Measurements from ENCODE around the gene LMX1B.

The LMX1B gene

DNA sequence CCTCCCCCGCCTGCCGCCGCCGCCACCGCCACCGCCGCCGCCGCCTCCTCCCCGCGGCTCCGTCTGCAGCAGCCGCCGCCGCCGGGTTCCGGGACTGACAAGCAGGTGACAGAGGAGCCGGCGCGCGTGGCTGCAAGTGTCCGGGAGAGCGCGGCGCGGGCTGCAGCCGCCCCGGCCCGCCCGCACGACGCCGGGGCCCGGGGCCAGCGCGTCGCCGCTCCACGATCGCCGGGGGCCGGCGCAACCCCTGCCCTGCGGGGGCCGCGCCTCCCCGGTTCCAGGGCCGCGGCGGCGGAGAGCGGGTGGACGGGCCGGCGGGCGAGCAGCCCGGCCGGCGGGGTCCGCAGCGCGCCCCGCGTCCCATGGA is 343 bp downstream of the LMX1B start:
- DNase-seq (ENCODE audit: low read depth): no peak
- no peak overlapping the region for H3K4me3 ChIP-seq (ENCODE audit: low read length)
- TF ChIP-seq, protein P1, sequence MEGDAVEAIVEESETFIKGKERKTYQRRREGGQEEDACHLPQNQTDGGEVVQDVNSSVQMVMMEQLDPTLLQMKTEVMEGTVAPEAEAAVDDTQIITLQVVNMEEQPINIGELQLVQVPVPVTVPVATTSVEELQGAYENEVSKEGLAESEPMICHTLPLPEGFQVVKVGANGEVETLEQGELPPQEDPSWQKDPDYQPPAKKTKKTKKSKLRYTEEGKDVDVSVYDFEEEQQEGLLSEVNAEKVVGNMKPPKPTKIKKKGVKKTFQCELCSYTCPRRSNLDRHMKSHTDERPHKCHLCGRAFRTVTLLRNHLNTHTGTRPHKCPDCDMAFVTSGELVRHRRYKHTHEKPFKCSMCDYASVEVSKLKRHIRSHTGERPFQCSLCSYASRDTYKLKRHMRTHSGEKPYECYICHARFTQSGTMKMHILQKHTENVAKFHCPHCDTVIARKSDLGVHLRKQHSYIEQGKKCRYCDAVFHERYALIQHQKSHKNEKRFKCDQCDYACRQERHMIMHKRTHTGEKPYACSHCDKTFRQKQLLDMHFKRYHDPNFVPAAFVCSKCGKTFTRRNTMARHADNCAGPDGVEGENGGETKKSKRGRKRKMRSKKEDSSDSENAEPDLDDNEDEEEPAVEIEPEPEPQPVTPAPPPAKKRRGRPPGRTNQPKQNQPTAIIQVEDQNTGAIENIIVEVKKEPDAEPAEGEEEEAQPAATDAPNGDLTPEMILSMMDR (conservative IDR thresholded peaks at IDR 0.05; ENCODE audit: low read depth, low read length): no peak

DNA sequence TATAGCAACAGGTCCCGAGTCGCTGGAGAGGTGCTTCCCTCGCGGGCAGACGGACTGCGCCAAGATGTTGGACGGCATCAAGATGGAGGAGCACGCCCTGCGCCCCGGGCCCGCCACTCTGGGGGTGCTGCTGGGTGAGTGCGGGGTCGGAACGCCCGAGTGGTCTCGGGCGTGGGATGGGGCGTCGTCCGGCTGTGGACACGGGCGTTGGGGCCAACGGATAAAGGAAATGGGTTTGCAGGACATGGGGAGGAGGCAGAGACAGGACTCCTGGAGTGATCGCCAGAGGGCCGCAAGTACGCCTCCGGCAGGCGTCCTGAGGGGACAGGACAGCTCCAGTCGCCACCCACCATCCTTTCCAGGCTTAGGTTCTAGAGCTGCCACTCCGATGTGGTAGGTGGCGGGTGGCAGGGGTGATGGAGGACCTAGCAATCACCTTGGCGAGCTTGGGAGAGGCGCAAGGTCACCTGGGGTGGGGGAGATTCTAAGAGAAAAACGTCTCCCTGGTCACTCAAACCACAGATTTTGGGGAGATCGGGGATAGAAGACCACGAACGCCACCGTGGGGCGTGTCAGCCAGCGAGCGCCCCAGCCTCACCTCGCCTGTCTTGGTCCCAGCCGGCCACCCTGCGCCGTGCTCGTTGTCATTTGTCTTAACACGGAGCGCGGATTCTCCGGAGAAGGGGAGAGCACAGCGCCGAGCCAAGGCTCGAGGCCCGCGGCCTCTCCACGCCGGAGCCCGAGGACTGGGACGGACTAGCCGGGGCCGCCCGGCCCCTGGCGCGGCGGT is 922 bp downstream of the LMX1B start:
- TF ChIP-seq, protein P1 (conservative IDR thresholded peaks at IDR 0.05; ENCODE audit: low read depth, low read length): no peak
- no peak for DNase-seq (ENCODE audit: low read depth)
- no peak overlapping the region for H3K4me3 ChIP-seq (ENCODE audit: low read length)

DNA sequence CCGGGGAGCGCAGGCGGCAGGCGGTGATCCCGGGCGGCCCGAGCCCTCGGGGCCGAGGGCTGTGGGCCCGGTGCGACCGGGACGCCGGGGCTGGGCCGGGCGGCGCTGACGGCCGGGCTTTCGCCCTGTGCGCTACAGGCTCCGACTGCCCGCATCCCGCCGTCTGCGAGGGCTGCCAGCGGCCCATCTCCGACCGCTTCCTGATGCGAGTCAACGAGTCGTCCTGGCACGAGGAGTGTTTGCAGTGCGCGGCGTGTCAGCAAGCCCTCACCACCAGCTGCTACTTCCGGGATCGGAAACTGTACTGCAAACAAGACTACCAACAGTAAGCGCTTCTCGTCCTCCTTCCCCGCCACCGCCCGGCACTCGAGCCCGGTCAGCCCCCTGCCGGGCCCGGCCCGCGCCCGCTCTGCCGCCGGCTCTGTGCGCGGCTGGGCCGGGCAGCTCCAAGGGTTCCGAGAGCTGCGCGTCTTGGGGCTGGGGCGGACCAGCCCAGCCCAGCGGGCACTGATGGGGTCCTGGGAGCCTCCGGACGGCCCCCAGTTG is 1.6 kb downstream of the LMX1B start:
- no peak overlapping the region for H3K4me3 ChIP-seq (ENCODE audit: low read length)
- TF ChIP-seq, protein P1 (conservative IDR thresholded peaks at IDR 0.05; ENCODE audit: low read depth, low read length): no peak
- DNase-seq (ENCODE audit: low read depth): no peak

DNA sequence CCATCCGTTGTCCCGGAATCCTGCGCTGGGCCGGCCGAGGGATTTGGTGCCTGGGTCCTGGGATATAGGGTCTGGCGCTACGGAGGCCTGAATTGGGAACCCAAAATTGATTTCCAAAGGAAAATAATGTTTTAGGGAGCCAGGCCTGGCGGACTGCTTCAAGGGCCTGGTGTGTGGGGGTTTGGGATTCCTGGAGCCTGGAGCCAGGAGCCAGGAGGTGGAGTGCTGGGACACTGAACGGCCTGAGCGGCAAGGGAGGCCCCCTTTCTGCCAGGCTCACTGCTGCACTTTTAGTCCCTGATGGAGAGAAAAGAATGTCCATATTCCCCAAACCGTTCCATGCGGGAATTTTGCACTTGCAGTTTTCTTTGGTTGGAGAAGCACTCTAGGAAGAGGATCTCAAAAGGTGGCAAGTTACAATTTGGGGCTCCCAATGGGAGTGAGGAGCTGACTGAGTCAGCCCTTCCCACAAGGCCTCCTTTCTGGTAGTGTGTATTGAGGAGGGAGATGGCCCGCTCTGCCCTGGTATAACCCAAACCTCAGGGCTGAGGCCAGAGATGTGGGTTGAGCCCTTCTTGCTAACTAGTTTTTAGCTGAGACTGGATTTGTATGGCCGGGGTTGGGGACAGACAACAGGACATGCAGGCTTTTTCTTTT is 2.2 kb downstream of the LMX1B start:
- TF ChIP-seq, protein P1 (conservative IDR thresholded peaks at IDR 0.05; ENCODE audit: low read depth, low read length): no peak
- H3K4me3 ChIP-seq (ENCODE audit: low read length): no peak overlapping the region

DNA sequence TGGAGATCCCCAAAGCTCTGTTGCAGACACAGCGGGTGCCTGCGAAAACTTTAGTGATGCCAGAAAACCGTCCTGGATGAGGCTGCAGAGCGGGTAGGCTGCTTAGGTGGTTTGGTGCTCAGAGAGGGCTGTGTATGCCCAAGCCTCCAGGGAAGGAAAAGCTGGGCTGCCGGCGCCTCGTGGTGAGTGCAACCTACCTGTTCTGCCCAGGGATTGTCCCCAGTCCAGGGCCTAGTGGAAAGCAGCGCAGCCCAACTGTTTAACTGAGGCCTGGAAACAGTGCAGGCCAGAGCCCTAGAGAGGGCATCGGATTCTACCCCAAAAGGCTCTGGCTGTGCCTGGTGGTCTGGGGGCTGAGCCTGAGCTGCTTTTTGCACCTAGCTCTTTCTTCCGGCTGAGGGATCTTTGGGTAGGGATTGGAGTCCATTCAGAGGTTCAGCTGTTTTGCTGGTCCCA is 2.8 kb downstream of the LMX1B start:
- no peak for DNase-seq (ENCODE audit: low read depth)
- no peak overlapping the region for H3K4me3 ChIP-seq (ENCODE audit: low read length)
- TF ChIP-seq, protein P1 (conservative IDR thresholded peaks at IDR 0.05; ENCODE audit: low read depth, low read length): no peak

More for the DNA sequence above, 2.2 kb downstream of the LMX1B start:
- DNase-seq (ENCODE audit: low read depth): no peak

DNA sequence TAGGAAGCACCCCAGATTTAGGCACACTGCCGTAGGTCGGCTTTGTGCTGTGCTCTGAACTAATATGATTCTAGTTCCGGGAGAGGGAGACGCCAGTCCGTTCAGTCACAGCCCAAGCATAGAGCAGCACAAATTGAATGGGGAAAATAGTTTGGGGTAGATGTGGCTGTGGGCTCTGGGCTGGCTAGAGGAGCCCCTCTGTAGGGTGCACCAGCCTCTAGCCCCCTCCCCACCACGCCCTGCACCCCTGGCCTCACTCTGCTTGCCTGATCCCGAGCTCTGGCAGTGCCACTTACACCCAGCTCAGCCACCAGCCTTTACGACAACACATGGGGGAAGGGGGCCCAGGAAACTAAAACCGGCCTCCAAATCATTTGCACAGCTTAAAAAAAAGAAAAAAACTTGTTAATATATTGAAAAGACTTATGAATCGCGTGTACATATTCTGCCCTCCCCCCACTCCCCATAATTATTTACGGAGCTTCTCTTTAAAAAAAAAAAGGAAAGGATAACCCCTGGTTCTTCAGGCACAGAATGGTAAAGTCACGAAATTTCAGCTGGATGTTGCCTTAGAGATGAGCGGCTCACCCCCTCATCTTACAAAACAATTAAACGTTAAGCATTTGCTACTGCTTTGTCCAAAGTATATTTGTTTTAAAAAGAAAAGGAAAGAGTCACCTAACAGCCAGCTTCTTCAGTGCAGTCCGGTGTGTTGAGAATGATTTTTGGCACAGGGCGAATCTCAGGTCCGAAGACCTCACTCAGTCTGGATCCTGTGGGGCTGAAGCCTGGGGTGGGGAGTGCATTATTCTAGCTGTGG is 3.5 kb downstream of the LMX1B start:
- no peak for DNase-seq (ENCODE audit: low read depth)
- TF ChIP-seq, protein P1 (conservative IDR thresholded peaks at IDR 0.05; ENCODE audit: low read depth, low read length): no peak
- no peak overlapping the region for H3K4me3 ChIP-seq (ENCODE audit: low read length)

Measured in retinal pigment epithelial cell (primary cell).